ENCODE results near the gene LAMC3. TPM values are rescaled to one million over a fixed set of nuclear protein-coding genes. Genes with fewer than 3 reads are reported as not detected.

The LAMC3 gene
- polyA plus RNA-seq (ENCODE audit: insufficient read length in 12 of 12): 10 to 100 TPM in 1 of 12 donors, 1 to 10 TPM in 9, under 1 TPM in 1, not detected in 1; 0.88 to 15.0 (median 2.1) TPM
- long read RNA-seq, donor 1: 0 reads
- long read RNA-seq, donor 2: 0 reads
- long read RNA-seq, donor 3: 0 reads
- long read RNA-seq, donor 4: 0 reads
- long read RNA-seq, donor 5: 0 reads
- long read RNA-seq, donor 6, full-length matches to known transcripts: 1 of 1 reads
- long read RNA-seq, donor 6, partial matches to known transcripts: 0 of 1 reads
- long read RNA-seq, donor 6, other reads (novel, unspliced or antisense): 0 of 1 reads
- long read RNA-seq, donor 7: 0 reads
- long read RNA-seq, donor 8: 0 reads
- long read RNA-seq, donor 9, full-length matches to known transcripts: 1 of 1 reads
- long read RNA-seq, donor 9, partial matches to known transcripts: 0 of 1 reads
- long read RNA-seq, donor 9, other reads (novel, unspliced or antisense): 0 of 1 reads
- long read RNA-seq, donor 10: 0 reads
- long read RNA-seq, donor 11: 0 reads

GRCh38 chr9:131008909-131009618 lies at the start of gene LAMC3:
LAMC3 (plus strand) TSS chr9:131009174; CDS start chr9:131009215, 41 bp downstream.
- no peak for DNase-seq

GRCh38 chr9:130959809-130960334 lies 49.1 kb upstream of the LAMC3 start:
- no peak for DNase-seq

GRCh38 chr9:130960522-130961378 lies 48.2 kb upstream of the LAMC3 start:
- DNase-seq: no peak

- no peak for DNase-seq
Measured at GRCh38 chr9:130961511-130962300, 47.3 kb upstream of the LAMC3 start.

GRCh38 chr9:130962418-130963316 lies 46.3 kb upstream of the LAMC3 start:
- no peak for DNase-seq

- DNase-seq: no peak
Measured at GRCh38 chr9:130963337-130963908, 45.6 kb upstream of the LAMC3 start.

- no peak for DNase-seq
Measured at GRCh38 chr9:130963916-130964315, 45.1 kb upstream of the LAMC3 start.

GRCh38 chr9:130965680-130966079 lies 43.3 kb upstream of the LAMC3 start:
- no peak for DNase-seq

- DNase-seq: no peak
Measured at GRCh38 chr9:130970052-130970451, 38.9 kb upstream of the LAMC3 start.

GRCh38 chr9:130970855-130971254 lies 38.1 kb upstream of the LAMC3 start:
- DNase-seq: no peak

- no peak for DNase-seq
Measured at GRCh38 chr9:130971294-130971849, 37.6 kb upstream of the LAMC3 start.

GRCh38 chr9:130972277-130972956 lies 36.6 kb upstream of the LAMC3 start:
- no peak for DNase-seq

GRCh38 chr9:130972957-130973685 lies 35.9 kb upstream of the LAMC3 start:
- DNase-seq: no peak

GRCh38 chr9:130973686-130974281 lies 35.2 kb upstream of the LAMC3 start:
- no peak for DNase-seq

GRCh38 chr9:130974697-130975096 lies 34.3 kb upstream of the LAMC3 start:
- DNase-seq: no peak

- DNase-seq: no peak
Measured at GRCh38 chr9:130975156-130975555, 33.8 kb upstream of the LAMC3 start.
